NB4 (cell line): ENCODE results near the gene PPP1R11.
A peak's percentile ranks its signal among the peaks of the same experiment; 100 is the strongest.

Experiments
- DNase-seq: peaks from one replicate; pipeline ENCODE4 v3.0.0; 2010; ENCODE audit warnings: low read depth
- H3K4me3 ChIP-seq: one replicate; pipeline ENCODE4 v1.5.1; 2011; ENCODE audit warnings: mild to moderate bottlenecking, low read depth, low read length, moderate library complexity
- CTCF ChIP-seq: IDR thresholded peaks from one replicate; pipeline ENCODE4 v1.5.1; 2012; ENCODE audit warnings: low read depth, low read length
- MAX ChIP-seq: IDR thresholded peaks from 2 replicates; pipeline ENCODE4 v1.6.1; 2011; ENCODE audit warnings: low read depth, low read length
- MYC ChIP-seq: IDR thresholded peaks from 2 replicates; pipeline ENCODE4 v1.6.1; 2011; ENCODE audit warnings: low read depth, low read length
- POLR2A ChIP-seq: IDR thresholded peaks from 2 replicates; pipeline ENCODE4 v1.6.1; 2011; ENCODE audit warnings: mild to moderate bottlenecking; ENCODE audit not compliant: insufficient read length; ENCODE audit errors: extremely low read depth

Gene PPP1R11

GRCh38 chr6:30097902-30098768 lies 31.1 kb downstream of the PPP1R11 start:
- TF ChIP-seq MYC = no peak
- TF ChIP-seq POLR2A = no peak
- TF ChIP-seq MAX = no peak
- TF ChIP-seq CTCF = no peak
- no peak for DNase-seq
- no peak overlapping the region for H3K4me3 ChIP-seq

GRCh38 chr6:30100154-30100553 lies 33.2 kb downstream of the PPP1R11 start:
- no peak overlapping the region for H3K4me3 ChIP-seq
- DNase-seq = no peak
- TF ChIP-seq CTCF = no peak
- TF ChIP-seq POLR2A = no peak
- no peak for TF ChIP-seq MYC
- no peak for TF ChIP-seq MAX

DNA sequence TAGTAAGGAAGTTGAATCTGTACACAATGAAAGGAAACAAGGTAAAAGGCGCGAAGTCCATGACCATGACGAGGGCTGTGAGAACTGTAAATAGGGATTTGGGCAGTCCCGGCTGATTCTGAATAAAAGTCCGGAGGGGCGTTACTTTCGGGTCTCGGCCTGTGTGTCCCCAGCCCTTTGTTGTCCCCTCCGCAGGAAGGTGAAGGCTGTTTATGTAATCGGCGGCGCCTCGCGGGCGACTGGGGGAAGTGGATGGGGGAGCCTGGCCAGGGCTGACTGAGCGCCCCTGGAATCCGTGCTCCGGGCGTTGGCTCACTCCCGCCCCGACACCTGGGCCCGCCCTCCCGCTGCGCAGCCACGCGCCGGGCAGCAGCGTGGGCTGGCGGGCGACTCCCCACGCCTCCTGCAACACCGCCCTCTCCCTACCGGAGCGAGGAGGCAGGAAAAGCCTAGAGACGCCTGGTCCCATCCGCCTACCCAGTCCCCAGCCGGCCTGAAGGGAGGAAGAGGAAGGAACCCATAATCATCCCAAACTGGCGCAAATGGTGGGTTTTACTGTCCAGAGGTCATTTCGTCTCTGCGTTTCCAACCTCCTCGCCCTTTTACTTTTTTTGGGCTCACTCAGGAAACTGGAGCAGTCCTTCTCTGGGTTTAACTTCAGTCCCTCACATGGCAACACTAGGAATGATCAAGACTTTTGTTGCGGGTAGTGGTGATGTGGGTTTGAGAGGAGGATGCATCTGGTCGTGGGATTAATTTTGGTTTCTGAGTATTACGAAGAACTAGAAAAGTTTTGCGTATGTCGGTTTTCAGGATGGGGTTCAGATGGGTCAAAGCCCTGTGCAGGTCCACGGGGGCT lies 33.8 kb downstream of the PPP1R11 start:
- H3K4me3 ChIP-seq = no peak overlapping the region
- no peak for TF ChIP-seq POLR2A
- TF ChIP-seq MYC = no peak
- no peak for TF ChIP-seq CTCF
- TF ChIP-seq MAX = no peak
- DNase-seq = no peak

GRCh38 chr6:30101444-30102413 lies 34.7 kb downstream of the PPP1R11 start:
- DNase-seq = peak; percentile 71
- H3K4me3 ChIP-seq = peak overlapping the region; percentile 47
- TF ChIP-seq POLR2A = no peak
- no peak for TF ChIP-seq CTCF
- no peak for TF ChIP-seq MAX
- no peak for TF ChIP-seq MYC

- TF ChIP-seq POLR2A (no peak), CTCF (no peak), MAX (no peak), MYC (no peak)
- peak; percentile 79 for DNase-seq
- peak overlapping the region; percentile 28 for H3K4me3 ChIP-seq
Measured at GRCh38 chr6:30102414-30102969, 35.5 kb downstream of the PPP1R11 start.
